Renal cortical epithelial cell (primary cell): ENCODE measurements around the gene EVA1C. TPM values are rescaled to one million over a fixed set of nuclear protein-coding genes. Genes with fewer than 3 reads are reported as not detected.
A peak's percentile ranks its signal among the peaks of the same experiment; 100 is the strongest.
"Not testable (repeated sequence)": the region's sequence is repeated elsewhere in the genome, so short reads cannot be mapped to it uniquely, and the experiment has no call there.

Source experiments
- DNase-seq: peaks from one replicate; pipeline ENCODE4 v3.0.0-alpha.2; 2011; ENCODE audit warnings: low read depth
- total RNA-seq: library from RNA; depleted of rRNA; stranded (reverse); fragments of >200 nt; gene quantifications from 2 replicates; pipeline ENCODE4 v1.2.3, GENCODE V29; 2014

Gene EVA1C
- total RNA-seq, 1 donor from 2014 or later, result 0.70 TPM

DNA sequence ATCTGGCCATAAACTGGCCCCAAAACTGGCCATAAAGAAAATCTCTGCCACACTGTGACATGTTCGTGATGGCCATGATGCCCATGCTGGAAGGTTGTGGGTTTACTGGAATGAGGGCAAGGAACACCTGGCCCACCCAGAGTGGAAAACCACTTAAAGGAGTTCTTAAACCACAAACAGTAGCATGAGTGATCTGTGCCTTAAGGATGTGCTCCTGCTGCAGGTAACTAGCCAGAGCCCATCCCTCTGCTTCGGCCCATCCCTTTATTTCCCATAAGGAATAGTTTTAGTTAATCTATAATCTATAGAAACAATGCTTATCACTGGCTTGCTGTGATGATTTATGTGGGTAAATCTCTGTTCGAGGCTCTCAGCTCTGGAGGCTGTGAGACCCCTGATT, 50.1 kb downstream of the EVA1C start:
- not testable (repeated sequence) for DNase-seq

DNA sequence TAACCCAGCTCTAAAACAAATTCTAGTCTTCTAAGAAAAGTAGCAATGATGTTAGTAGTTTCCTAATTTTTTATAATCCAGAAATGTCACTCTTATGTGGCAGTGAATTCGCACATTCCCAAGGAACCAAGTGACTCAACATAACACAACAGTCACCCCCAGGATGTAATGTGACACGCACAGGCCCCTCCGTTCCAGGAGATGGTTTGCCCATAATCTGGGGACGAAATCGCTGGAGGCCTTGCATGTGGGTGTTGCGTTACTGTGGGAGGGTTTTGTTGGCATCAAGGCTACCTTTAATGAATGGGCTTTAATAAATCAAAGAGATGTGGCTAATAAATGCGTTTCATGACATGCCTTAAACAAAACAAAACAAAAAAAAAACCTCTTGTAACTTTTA, 50.9 kb downstream of the EVA1C start:
- DNase-seq, result no peak

DNA sequence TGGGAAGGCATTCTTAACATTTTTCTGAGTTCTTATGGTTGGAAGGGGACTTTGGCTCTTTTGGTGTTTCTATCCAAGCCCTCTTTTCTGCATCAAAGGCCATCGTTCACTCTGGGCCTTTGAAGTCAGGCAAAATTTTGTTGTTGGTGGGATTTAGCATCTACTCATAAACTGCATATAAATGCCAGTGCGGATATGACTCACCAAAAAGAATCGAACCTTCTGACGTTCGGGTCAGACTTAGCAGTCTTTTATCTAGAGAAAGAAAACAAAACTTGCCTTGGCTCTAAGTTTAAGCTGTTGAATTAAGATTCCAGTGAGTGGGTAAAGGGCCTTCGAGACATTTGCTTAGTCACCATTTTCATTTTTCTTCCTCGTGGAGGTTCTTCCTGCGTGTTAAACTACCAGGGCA, 51.4 kb downstream of the EVA1C start:
- peak; percentile 63 for DNase-seq

DNA sequence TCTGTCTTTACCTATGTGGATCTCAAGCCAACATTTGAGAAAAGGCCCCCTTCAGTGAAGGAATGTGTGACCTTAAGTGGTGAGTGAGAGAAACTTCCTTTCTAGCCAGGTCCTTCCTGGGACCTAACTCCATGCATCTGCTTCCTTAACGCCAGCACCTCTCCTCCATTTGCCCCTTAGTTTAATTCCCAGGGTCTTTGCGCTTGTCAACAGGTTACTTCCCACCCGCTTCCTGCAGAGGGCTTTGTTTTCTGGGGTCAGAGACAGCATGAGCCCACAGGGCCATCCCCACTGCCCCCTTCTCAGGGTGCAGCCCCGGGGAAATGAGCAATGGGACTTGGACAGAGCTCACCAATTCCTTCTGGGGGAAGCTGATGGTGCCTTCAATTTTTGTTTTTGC, 54.8 kb downstream of the EVA1C start:
- no peak for DNase-seq

DNA sequence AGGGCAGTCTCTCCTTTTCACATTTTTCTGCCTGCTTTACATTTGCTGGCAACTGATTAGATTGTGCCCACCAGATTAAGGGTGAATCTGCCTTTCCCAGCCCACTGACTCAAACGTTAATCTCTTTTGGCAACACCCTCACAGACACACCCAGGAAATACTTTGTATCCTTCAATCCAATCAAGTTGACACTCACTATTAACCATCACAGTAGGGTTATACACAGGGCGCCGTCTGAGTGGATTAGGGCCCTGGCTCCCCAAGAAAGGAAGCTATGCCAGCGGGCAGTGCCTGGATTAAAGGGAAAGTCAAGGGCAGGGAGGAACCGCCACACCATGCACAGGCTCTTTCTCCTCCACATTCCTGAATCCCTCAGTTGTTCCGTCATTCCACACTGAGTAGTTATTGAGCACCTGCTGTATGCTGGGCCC, 56.2 kb downstream of the EVA1C start:
- no peak for DNase-seq

DNA sequence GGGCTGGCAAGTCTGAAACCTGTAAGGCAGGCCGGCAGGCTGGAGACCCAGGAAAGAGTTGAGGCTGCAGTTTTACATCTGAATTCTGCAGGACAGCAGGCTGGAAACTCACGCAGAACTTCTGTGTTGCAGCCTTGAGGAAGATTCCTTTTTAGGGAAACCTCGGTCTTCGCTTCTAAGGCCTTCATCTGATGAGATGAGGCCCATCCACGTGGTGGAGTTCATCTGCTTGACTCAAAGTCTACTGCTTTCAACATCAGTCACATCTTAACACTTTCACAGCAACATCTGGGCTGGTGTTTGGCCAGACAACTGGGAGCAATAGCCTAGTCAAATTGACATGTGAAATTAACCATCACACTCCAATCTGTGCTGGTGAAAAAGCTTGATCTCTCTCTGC, 57.1 kb downstream of the EVA1C start:
- no peak for DNase-seq

DNA sequence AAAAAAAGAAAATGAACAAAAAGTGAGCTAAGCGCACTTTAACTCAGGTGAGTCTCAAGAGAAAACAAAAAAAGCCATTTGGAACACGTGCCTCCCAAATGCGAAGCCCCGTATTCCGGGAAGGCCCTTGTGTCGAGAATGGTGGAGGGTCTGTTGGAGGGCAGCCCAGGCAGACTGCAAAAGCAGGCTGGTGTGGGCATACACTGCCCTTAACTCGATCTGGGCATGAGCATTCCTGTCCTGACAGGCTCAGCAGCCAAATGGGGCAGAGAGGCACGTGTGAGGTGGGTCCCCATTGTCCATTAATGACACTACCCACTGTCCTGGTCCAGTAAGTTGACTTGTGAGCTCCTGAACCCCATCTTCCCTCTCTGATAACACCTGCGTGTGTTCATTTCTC, 57.7 kb downstream of the EVA1C start:
- no peak for DNase-seq

DNA sequence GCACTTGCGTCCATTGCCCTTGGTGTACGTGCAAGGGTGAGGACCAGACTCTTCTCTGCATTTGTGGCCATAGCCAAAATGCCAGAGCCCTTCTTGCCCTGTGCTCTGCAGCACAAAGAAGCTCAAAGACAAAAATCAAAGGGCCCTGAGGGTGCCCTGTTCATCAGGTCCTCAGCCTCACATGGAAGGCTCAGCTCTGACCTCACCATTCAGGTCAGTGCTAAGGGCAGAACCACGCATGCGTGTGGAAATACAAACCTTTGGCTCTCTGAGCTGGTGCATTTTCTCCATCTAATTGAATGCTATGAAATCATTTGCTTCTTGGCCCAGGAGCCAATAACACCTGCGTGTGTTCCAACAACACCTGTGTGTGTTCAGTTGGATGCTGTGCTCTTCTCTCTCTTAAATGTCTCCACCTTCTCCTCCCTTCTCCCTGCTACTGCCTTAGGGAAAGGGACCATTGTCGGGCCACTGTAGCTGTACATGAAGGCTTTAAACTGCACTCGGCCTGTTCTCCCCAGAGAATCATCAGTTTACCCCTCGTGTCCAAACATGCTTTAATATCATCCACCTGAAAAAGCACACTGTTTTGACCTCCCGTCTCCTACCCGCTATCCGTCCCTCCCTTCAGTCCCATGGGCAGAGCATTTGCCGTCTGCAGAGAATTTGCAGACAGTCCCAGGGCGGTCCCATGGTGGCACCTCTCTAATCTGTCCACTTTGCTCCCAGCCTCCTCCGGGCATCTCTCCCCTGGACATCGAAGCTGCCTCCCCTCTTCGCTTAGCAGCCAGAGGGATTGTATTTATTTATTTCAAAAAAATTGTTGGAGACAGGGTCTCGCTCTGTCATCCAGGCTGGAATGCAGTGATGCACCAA, 60.6 kb downstream of the EVA1C start:
- DNase-seq, result no peak

DNA sequence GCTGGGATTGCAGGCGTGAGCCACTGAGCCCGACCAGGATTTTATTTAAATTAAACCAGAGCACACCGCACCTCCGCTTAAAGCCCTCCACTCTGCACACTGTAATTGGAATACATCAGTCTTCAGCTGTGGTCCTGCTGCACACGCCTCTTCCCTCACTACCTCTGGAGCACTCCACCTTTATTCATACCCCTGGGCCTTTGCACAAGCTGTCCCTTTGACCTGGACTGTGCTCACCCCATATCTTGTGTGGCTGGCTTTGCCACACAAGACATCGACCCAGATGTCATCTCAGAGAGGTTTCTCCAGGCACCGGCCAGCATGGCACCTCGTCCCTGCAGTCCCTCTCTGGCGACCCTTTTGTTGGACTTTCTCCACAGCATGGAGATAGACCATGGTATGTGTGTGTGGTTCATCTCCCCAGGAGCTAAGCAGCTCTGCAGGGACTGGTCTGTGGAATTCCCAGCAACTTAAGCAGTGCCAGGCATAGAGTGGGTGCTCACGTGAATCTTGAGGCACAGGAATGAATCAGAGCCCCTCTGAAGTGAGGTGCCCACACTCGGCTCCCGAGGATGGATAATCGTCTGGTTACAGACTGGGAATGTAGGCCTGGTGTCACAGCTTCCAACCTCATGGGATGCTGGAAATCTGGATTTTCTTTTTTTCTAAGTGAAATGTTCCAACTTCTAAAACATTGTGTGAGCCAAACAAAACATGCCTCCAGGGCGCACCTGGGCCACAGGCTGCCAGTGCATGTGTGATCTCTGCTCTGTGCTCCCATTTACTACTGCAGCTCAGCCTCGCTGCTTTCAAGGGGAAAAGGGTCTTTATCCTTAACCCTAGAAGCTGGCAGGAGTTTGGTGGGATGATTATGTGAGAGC, 61.9 kb downstream of the EVA1C start:
- no peak for DNase-seq

DNA sequence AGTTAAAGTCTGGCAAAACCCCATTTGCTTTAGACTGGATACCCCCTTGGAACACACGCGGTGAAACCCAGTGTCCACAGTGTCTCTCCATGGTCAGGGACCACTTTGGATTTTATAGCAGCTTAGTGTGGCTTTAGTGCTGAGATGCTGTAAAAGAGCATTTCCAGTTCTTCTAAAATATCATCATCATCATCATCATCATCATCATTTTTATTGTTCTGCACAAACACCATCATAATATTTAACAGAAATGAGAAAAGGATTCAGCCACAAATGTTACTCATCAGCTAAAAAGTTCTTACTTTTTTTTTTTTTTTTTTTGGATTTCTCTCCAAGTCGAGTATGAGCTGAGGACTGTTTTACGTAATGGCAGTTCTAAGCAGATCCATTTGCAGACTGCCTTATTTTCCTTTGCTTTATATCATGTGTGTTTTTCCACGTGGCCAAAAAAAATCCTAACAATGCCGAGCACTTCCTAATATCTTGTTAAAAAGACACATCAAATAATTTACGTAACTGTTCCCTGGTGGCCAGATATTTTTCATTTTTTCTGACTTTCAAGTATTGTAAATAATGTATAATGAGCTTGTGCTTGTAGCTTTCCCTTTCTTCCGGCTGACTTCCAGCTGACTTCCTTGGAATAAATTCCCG, 62.8 kb downstream of the EVA1C start:
- no peak for DNase-seq

DNA sequence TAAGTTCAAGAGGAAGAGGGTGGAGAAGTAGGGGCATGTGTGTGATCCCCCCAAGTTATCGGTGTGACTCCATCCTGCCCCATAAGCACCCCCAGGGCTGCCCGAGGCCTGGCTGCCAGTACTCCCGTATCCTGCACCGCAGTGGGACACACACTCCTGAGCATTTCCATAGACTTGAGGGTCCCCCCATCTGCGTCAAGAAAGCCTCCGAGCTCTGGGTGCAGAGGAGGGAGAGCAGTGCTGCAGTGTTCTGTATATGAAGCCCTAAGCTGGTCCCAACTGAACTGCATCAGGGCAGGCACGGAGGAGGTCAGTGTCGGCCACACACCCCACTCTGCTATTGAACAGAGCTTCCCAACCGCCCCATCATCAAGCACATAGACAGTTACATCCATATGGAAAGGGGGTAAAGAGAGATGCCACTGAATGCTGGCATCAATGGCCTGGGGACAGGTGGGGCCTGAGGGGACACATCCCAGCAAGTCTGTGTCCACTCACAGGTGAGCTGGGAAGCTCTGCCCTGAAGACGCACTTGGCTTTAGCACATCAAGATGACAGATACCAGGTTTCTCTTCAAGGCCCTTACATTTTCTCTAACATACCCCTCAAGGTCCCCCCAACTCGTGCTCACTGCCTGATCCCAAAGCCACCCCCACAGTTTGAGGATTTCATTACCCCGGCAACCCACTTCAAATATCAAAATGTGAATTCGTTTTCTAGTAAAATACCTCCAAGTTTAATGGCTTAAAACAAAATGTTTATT, 64.3 kb downstream of the EVA1C start:
- no peak for DNase-seq

DNA sequence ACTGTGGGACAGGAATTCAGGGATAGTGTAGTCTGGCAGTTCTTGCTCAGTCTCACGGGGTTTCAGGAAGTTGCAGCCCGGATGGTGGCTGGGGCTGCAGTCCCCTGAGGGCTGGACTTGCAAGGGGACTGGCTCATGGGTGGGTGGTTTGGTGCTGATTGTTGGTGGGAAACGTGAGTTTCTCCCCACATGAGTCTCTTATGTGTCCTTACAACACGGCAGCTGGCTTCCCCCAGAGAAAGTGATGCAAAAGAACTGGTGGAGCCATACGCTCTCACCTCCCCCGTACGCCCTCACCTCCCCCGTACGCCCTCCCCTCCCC, 64.9 kb downstream of the EVA1C start:
- no peak for DNase-seq

DNA sequence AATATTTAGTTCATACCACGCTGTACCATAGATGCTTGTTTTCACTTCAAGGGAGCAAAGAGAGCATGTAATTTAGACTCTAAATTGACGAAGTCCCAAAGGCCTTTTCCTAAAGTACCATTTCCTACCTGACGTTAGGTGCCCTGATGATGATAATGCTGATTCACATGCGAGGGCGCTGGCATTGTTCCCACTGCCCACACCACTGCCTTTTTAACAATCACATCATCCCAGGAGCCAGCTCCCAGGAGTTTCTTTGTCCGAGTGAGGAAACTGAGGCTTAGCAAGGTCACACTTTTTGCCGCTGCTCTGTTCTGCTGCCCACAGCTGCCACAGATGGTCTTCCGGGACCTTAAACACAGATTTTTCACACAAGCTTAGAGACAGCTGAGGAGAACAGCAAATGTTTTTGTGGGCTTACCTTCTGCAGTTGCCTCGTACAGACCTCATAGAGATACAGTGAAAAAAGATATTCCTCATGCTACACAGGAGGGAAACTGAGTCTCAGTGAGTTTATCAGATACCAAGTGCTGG, 69.4 kb downstream of the EVA1C start:
- DNase-seq, result no peak

DNA sequence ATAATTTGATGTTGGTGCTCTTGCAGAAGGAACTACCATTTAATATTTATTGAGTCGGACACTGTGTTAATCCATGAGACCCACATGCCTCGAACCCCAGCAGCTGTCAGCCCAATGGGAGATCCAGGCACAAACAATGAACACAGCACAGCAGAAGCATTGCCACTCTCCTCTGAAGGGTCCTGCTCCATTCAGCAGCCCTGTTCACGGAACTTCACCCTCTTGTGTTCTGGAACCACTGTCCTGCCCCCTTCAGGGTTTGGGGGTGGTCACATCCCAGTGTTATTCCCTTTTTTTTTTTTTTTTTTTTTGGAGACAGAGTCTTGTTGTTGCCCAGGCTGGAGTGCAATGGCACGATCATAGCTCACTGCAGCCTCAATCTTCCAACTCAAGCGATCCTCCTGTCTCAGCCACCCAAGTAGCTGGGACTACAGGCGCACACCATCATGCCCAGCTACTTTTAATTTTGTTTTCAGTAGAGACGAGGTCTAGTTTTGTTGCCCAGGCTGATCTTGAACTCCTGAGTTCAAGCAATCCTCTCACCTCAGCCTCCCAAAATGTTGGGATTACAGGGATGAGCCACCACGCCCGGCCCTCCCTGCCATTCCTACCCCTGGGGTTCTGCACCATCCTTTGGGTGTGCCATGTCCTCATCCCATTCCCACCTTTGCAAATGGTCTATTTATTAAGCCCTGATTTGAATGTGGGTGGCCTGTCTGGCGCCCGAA, 70.2 kb downstream of the EVA1C start:
- DNase-seq, result no peak

DNA sequence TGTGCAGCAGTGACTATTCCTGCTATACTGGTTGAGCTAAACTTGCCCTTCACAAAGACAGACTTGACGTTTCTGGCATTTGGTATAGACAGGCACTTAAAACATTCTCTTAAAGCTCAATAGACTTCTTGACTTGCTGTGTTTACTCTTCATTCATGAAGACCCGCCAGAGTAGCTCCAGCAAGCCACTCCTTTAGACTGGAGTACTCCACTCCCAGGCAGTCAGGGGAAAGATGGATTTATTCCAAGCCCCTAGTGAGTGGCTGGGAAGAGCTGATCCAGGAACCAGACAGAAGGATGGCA, 70.7 kb downstream of the EVA1C start:
- no peak for DNase-seq

DNA sequence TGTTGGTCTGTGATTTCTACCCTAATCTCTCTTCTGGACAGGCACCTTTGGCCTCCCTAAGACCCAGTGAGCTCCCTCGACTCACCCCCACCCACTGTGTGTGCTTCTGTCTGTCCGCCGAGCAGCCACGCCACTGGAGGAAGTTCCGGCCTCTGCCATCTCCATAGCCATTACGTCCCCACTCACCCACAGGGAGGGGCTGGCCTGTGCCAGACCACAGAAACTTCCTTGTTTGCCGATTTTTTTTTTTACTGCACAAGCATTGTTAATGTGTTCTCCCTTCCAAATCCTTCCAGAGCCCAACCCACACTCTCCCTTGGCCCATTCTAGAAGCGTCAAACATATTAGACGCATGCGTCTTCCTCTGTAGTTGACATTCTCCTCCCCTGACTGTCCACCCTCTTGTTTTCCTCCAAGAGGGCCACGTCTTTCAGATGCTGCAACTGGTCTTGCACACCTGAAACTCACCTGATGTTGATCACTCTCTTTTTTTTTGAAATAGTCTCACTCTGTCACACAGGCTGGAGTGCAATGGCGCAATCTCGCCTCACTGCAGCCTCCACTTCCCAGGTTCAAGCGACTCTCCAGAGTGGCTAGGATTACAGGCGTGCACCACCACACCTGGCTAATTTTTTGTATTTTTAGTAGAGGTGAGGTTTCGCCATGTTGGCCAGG, 72.3 kb downstream of the EVA1C start:
- no peak for DNase-seq

DNA sequence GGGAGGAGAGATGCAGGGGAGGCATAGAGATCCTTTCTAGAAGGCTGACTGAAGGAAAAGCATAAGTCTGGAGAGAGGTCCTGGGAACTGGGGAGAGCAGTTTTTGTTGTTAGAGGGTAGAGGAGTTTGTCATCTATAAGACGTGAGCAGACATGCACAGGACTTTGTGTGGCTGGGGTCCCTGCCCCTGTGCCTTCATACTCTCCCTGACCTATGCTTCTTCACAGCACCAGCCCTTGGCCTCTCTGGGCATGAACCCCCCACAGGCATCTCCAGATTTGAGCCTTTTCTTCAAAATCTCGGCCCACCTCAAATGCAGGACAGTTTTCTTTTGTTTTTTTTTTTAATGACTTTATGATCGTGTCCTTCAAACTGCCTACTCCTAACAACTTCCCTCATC, 79.9 kb downstream of the EVA1C start:
- DNase-seq, result no peak

DNA sequence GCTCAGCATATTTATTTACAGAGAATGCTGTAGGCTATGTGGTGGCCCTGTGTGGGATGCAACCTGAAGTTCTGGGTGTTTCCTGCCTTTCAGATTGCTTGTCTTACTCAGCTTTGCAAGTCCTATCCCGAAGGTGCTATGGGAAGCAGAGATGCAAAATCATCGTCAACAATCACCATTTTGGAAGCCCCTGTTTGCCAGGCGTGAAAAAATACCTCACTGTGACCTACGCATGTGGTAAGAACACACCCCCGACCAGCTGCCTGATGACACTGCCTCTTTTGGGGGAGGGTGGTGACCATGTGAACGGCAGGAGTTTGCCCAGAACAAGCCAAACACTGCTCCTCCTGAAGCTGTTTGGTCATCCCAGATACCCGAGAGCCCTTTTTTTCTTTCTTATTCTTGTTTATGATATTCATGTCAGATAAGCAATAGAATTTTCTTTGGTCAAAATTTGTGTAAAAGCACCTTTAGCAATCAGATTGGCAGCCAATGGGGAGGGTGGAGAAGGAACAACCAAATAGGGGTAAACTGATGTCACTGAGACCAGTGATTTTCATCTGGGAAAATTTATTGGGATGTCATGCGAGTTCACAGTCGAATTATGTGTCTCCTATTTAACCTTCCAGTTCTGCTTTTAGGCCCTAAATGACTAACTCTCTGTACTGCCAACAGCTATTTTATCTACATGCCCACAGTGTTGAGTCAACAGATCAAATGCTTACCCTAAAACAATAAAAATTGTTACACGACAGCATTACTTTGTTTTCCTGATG, 82.6 kb downstream of the EVA1C start:
- DNase-seq, result peak; percentile 41

DNA sequence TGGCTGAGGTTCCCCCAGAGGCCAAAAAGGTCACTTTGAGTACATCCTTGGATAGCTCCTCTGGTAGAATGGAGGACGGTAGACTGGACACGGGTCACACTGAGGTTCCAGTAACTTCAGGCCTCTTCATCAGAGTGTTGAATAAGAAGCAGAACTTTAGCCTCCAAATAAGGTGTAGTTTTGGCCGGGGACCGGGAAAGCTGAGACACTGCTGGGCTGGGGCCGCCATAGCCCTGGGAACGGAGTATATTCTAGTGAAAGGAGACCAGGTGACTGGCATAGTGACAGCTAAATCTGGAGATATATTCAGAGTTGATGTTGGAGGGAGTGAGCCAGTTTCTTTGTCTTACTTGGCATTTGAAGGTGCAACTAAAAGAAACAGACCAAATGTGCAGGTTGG, 84.1 kb downstream of the EVA1C start:
- DNase-seq, result no peak
